C4-2B (cell line): ENCODE measurements around the gene ADD1.

Experiments
- H3K27ac ChIP-seq: fragments of 450-650 bp; 2 replicates; pipeline ENCODE4 v1.5.1; 2017
- CTCF ChIP-seq: fragments of 450-650 bp; conservative IDR thresholded peaks from 2 replicates; pipeline ENCODE4 v1.5.1; 2017; ENCODE audit warnings: mild to moderate bottlenecking
- ZFX ChIP-seq: fragments of 450-650 bp; IDR thresholded peaks from 2 replicates; pipeline ENCODE4 v1.6.1; 2017

The ADD1 gene

DNA sequence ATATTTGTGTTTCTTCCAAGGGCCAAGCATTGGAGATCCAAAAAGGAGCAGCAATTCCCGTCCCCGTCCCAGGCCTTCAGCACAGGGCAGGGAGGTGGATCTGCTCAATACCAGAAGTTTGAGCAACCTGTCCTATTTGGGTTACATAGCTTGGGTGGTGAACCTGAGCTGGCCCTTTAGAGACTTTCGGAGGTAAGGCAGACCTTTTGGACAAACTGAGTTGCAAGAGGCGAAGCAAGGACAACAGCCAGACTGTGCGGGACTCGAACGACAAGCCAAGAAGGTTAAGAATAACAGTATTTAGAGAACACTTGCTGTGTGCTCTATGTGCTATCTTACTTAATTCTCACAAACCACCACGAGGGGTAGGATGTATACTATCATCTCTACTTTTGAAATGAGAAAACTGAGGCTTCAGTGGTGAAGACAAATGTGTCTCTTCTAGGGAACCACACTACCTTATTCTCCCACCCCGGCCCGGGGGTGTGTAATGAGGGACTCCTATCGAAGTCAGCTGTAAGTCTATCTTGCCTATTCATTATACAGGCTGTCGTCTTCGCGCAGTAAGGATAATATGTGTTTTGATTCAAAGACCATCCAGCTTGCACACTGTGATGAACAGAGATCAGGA is 118.3 kb downstream of the ADD1 start:
- H3K27ac ChIP-seq, result peak overlapping the region; percentile 88
- TF ChIP-seq ZFX, result no peak
- no peak; the same call in 1 of the 2 replicates for TF ChIP-seq CTCF

DNA sequence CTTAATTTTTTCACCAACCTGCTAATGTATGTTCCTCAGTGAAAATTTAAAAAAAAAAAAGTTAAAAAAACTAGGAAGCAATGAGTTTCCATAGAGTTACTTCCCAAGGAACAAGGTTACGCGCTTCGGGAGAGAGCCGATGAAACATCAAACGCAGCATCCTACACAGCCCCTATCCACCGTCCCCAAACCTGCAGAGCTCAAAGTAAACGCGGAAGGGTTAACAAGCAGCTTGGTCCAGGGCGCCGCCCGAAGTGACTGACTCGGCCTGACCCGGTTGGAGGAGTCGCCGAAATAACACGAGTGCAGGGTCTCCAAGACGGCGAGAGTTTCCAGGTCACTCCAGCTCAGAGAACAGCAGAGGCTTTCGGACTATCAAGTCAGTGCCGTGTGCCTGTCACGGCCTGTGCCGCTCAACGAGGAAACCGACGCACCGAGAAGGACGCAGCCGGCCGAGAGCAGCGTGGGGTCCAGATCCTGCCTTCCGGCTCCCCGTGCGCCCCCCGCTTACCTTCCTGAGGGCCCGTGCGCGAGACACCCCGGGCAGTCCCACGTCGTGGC is 119.0 kb downstream of the ADD1 start:
- TF ChIP-seq ZFX (no peak), CTCF (no peak)
- H3K27ac ChIP-seq, result peak overlapping the region; percentile 88

DNA sequence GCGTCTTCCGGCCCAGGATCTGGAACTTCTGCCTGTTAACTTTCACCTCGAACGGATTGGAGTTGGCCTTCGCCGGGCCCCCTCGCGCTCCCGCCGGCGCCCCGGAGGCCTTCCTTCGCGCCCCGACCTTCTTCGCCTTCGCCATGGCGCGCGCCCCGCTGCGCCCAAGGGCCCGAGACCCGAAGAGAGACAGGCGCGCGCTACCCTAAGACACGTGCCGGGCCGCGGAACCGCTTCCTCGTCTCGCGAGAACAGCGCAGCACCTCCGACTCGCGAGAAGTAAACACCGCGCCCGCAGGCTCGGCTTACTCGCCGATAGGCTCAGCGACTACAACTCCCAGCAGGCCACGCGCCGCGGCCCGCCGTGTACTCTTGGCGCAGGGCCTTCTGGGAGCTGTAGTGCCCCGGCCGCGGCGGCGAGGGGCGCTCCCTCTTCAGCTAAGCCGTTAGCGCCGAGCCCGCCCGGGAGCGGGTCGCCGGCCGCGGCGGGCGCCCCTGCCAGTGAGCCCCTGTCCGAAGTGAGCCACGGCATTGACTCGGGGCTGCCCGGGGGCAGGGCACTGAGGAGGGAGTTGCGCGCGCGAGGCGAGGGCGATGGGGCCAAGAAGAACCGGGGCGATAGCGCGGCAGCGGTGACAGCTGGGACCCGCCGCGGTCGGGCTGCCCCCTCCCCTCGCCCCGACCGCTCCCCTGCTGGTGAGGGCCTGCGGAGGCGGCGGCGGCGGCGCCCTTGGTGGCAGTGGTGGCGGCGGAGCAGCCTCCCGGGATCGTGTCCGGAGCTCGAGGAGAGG is 119.7 kb downstream of the ADD1 start, which contains the start of the genes GRK4 and NOP14:
Gene GRK4, plus strand, starts transcription at position 397 of the 791 bp plus-strand sequence. CDS start 500 bp downstream, outside the sequence.
Gene NOP14, minus strand, starts transcription at position 232 of the 791 bp plus-strand sequence. Its CDS starts 87 bp downstream, at position 145.
- H3K27ac ChIP-seq, result peak within 1 kb of the TSS; percentile 88
- no peak for TF ChIP-seq CTCF
- peak; percentile 82 for TF ChIP-seq ZFX

DNA sequence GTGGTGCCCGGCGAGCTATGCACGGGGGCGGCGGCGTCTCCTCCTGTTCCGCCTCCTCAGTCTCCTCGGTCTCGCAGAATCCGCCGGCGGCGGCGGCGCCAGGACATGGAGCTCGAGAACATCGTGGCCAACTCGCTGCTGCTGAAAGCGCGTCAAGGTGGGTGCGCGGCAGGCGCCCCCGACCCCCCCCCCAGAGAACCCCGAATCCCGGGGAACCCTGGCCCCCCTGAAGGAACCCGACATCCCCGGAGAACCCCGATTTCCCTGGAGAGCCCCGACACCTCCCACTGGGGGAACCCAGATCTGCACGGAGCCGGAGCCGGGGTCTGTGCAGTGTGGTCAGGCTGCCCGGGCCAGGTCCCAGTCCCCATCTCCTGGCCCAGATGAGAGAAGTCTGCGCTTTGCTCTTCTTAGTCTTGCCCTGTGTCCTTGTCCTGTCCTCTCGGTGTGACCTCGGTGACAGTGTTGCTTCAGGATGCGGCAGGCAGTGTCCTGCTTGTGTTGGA is 120.4 kb downstream of the ADD1 start:
- H3K27ac ChIP-seq, result peak overlapping the region; percentile 88
- no peak for TF ChIP-seq CTCF
- TF ChIP-seq ZFX, result no peak

- H3K27ac ChIP-seq, result no peak overlapping the region
Observed at GRCh38 chr4:2964706-2965258, 121.1 kb downstream of the ADD1 start.

DNA sequence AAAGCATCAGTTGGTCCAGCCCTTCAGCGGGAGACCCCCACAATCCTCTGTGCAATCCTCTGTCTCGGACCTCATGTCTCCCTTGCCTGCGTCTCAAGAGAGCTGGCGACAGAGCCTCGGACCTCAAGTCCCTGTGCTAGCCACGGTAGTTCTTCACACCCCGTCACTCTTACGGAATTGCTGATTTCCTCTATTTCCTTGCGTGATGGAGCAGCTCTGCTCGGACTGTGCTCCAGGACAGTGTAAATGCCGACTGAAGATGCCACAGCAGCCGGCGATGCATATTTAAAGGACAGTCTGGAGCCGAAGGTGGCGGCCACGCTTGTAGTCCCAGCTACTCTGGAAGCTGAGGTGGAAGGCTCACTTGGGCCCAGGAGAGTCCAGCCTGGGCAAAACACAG is 121.6 kb downstream of the ADD1 start:
- TF ChIP-seq CTCF (no peak), ZFX (no peak)
- no peak overlapping the region for H3K27ac ChIP-seq

More at GRCh38 chr4:2964706-2965258, 121.1 kb downstream of the ADD1 start:
- TF ChIP-seq CTCF (no peak), ZFX (no peak)
